Stimulated activated CD4-positive, alpha-beta T cell treated with anti-CD3 and anti-CD28 coated beads, Interleukin-15, amount 100 ng/mL, for 24 hours (primary cell): ENCODE measurements around the gene SLC26A1.
"Not testable (repeated sequence)": the region's sequence is repeated elsewhere in the genome, so short reads cannot be mapped to it uniquely, and the experiment has no call there.

ENCODE experiments used
- DNase-seq: peaks from one replicate; pipeline ENCODE4 v3.0.0-alpha.2; 2020

SLC26A1 gene

GRCh38 chr4:982814-983213 is 10.4 kb downstream of the SLC26A1 start:
- no peak for DNase-seq

GRCh38 chr4:982291-982690 is 10.9 kb downstream of the SLC26A1 start:
- DNase-seq, result no peak

GRCh38 chr4:978957-979701 is 14.1 kb downstream of the SLC26A1 start:
- no peak for DNase-seq

GRCh38 chr4:976016-976415 is 17.2 kb downstream of the SLC26A1 start:
- not testable (repeated sequence) for DNase-seq

- no peak for DNase-seq
Observed at GRCh38 chr4:974668-975067, 18.5 kb downstream of the SLC26A1 start.

- DNase-seq, result peak; percentile 85
Observed at GRCh38 chr4:973431-974397, 19.5 kb downstream of the SLC26A1 start, which contains the start of gene DGKQ. Gene DGKQ (minus strand): TSS chr4:973569. CDS start chr4:973482, 87 bp downstream.

GRCh38 chr4:972651-973424 is 20.4 kb downstream of the SLC26A1 start:
- peak; percentile 66 for DNase-seq

GRCh38 chr4:971666-972500 is 21.3 kb downstream of the SLC26A1 start:
- no peak for DNase-seq

GRCh38 chr4:970854-971520 is 22.2 kb downstream of the SLC26A1 start:
- no peak for DNase-seq

GRCh38 chr4:970046-970745 is 23.0 kb downstream of the SLC26A1 start:
- DNase-seq, result no peak

GRCh38 chr4:968621-969394 is 24.4 kb downstream of the SLC26A1 start:
- no peak for DNase-seq

- no peak for DNase-seq
Observed at GRCh38 chr4:968221-968620, 25.0 kb downstream of the SLC26A1 start.

GRCh38 chr4:967113-968104 is 25.8 kb downstream of the SLC26A1 start:
- no peak for DNase-seq

- DNase-seq, result no peak
Observed at GRCh38 chr4:966266-967112, 26.7 kb downstream of the SLC26A1 start.

- no peak for DNase-seq
Observed at GRCh38 chr4:965766-966134, 27.5 kb downstream of the SLC26A1 start.

- DNase-seq, result no peak
Observed at GRCh38 chr4:965048-965765, 28.0 kb downstream of the SLC26A1 start.
